ENCODE measurements around the gene HSD17B4.
"Not testable (repeated sequence)": the region's sequence is repeated elsewhere in the genome, so short reads cannot be mapped to it uniquely, and the experiment has no call there.

The HSD17B4 gene

GRCh38 chr5:119435436-119436132 is 16.7 kb upstream of the HSD17B4 start:
- DNase-seq = no peak

DNA sequence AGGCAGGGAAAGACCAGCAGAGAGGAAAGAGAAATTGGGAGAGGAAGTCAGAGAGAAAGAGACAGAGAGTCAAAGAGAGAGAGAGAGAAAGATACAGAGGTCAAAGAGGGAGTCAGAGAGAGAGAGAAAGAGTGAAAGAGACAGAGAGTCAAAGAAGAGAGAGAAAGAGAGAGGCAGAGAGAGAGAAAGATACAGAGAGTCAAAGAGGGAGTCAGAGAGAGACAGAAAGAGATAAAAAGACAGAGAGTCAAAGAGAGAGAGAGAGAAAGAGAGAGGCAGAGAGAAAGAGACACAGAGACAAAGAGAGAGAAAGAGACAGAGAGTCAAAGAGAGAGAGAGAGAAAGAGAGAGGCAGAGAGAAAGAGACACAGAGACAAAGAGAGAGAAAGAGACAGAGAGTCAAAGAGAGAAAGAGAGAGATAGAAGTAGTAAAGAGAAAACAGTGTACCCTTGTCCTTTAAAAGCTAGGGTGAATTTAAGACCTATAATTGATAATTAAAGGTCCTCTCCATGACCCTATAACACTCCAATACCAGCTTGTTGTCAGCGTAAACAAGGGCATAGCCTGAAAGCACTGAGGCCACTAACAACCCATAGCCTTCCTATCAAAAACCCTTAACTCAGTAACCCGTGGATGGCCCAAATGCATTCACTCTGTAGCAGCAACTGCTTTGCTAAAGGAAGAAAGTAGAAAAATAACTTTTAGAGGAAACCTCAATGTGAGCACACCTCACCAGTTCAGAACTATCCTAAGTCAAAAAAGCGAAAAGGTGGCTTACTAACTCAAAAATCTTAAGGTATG is 14.3 kb upstream of the HSD17B4 start:
- DNase-seq = not testable (repeated sequence)

GRCh38 chr5:119438587-119438917 is 13.7 kb upstream of the HSD17B4 start:
- DNase-seq = not testable (repeated sequence)

GRCh38 chr5:119439140-119439631 is 13.1 kb upstream of the HSD17B4 start:
- DNase-seq = no peak

DNA sequence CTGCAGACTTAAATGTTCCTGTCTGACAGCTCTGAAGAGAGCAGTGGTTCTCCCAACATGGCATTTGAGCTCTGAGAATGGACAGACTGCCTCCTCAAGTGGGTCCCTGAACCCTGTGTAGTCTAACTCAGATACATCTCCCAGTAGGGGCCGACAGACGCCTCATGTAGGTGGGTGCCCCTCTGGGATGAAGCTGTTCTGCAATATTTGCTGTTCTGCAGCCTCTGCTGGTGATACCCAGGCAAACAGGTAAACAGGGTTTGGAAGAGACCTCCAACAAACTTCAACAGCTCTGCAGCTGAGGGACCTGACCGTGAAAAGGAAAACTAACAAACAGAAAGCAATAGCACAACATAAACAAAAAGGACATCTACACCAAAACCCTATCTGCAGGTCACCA is 12.7 kb upstream of the HSD17B4 start:
- not testable (repeated sequence) for DNase-seq

DNA sequence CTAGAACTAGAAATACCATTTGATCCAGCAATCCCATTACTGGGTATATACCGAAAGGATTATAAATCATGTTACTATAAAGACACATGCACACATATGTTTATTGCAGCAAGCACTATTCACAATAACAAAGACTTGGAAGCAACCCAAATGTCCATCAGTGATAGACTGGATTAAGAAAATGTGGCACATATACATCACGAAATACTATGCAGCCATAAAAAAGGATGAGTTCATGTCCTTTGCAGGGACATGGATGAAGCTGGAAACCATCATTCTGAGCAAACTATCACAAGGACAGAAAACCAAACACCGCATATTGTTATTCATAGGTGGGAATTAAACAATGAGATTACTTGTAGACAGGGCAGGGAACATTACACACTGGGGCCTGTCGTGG is 7.7 kb upstream of the HSD17B4 start:
- DNase-seq = not testable (repeated sequence)

DNA sequence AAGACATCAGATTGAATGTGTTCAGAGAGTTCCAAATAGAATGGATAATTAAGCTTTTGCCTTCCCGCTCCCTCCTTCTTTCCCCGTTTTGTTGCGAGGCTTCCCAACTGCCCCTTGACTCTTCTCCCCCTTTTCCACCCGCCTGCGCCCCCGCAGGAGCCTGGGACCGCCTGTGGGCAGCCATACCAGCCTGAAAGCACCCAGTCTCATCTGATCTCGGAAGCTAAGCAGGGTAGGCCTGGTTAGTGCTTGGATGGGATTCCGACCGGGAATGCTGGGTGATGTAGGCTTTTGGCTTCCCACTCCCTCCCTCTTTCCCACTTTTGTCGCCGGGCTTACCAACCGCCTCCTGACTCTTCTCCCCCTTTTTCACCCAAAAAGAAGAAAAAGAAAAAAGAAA is 6.8 kb upstream of the HSD17B4 start:
- no peak for DNase-seq

- no peak for DNase-seq
Measured at GRCh38 chr5:119449882-119450281, 2.4 kb upstream of the HSD17B4 start.

- not testable (repeated sequence) for DNase-seq
Measured at GRCh38 chr5:119450627-119451026, 1.7 kb upstream of the HSD17B4 start.

DNA sequence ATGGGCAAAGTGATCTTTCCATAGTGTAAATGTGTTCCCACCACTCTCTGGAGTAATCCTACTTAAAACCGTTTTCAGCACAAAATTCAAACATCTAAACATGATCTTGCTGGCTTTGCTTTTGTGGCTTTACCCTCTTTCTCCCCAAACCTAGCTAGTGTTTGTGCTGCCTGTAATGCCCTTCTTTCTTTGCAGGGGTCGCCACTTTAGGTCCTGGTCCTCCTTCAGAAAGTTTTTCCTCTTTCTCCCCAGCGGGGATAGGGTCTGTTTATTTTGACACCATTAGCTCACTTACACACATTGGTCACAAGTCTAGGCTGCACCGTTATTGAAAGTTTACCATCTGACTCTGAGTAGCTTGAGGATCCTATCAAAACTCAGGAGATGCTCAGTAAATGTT is 736 bp upstream of the HSD17B4 start:
- DNase-seq = no peak

- DNase-seq = no peak
Measured at GRCh38 chr5:119452060-119452372, 281 bp upstream of the HSD17B4 start.

- no peak for DNase-seq
Measured at GRCh38 chr5:119453040-119453373, 710 bp downstream of the HSD17B4 start.

GRCh38 chr5:119454171-119454570 is 1.9 kb downstream of the HSD17B4 start:
- no peak for DNase-seq

DNA sequence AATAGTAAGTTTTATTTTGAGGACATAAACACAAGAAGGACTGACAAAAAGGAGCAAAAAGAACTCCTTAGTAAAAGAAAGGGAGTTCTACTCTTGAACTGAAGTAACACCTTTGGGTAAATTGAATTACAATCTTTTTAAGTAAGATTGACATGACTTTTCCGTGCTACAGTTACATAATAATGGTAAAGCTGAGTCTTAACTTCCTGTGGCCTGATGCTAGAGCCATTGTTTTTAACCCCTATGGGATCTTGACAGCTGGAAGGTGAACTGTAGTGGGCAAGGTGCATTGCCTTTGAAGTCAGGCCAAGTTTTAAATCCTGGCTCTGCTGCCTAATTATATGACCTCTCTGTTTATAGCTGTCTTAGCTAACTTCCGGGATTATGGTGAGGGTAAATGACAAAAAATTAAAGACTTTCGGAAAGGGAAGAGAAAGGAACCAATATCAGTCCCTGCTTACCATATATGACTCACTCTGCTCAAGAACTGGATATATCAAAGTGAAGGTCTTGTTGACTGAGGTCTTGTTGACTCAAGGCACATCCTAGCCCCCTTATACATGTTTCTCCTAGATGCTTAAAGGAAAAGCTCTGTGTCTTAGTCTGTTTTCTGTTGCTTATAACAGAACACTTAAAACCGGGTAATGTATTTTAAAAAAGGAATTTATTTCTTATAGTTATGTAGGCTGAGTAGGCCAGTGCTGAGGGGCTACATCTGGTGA is 6.8 kb downstream of the HSD17B4 start:
- no peak for DNase-seq

DNA sequence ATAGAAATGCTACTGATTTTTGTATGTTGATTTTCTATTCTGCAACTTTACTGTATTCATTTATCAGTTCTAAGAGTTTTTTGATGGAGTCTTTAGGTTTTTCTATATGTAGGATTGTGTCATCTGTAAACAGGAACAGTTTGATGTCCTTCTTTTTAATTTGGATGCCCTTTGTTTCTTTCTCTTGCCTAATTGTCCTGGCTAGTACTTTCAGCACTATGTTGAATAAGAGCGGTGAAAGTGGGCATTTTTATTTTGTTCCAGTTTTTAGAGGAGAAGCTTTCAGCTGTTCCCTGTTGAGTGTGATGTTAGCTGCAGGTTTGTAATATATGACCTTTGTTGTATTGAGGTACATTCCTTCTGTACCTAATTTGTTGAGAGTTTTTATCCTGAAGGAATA is 13.3 kb downstream of the HSD17B4 start:
- no peak for DNase-seq

DNA sequence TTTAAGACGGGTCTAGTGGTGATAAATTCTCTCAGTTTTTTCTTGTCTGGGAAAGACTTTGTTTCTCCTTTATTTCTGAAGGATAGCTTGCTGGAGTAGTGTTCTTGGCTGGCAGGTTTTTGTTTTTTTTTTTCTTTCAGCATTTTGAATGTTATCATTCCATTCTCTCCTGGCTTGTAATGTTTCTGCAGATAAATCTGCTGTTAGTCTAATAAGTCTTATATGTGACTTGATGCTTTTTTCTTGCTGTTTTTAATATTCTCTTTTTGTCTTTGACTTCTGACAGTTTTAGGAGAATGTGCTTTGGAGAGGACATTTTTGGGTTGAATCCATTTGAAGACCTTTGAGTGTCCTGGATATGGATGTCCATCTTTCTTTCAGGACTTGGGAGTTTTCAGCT is 16.0 kb downstream of the HSD17B4 start:
- DNase-seq = no peak

- DNase-seq = no peak
Measured at GRCh38 chr5:119470105-119470763, 17.9 kb downstream of the HSD17B4 start.

- no peak for DNase-seq
Measured at GRCh38 chr5:119470851-119471451, 18.7 kb downstream of the HSD17B4 start.

DNA sequence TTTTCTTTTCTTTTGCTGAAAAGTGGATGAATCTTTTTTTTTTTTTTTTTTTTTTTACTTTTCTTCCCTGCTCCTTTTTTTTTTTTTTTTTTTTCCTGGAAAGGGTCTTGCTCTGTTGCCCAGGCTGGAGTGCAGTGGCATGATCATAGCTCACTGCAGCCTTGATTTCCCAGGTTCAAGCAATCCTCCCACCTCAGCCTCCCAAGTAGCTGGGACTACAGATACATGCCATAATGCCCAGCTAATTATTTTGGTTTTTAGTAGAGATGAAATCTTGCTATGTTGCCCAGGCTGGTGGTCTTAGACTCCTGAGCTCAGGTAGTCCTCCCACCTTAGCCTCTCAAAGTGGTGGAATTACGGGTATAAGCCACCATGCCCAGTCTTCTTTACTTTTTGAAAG is 20.9 kb downstream of the HSD17B4 start:
- no peak for DNase-seq

- DNase-seq = no peak
Measured at GRCh38 chr5:119476341-119476740, 24.0 kb downstream of the HSD17B4 start.

- DNase-seq = no peak
Measured at GRCh38 chr5:119478781-119479180, 26.5 kb downstream of the HSD17B4 start.

- DNase-seq = not testable (repeated sequence)
Measured at GRCh38 chr5:119480629-119481028, 28.3 kb downstream of the HSD17B4 start.

DNA sequence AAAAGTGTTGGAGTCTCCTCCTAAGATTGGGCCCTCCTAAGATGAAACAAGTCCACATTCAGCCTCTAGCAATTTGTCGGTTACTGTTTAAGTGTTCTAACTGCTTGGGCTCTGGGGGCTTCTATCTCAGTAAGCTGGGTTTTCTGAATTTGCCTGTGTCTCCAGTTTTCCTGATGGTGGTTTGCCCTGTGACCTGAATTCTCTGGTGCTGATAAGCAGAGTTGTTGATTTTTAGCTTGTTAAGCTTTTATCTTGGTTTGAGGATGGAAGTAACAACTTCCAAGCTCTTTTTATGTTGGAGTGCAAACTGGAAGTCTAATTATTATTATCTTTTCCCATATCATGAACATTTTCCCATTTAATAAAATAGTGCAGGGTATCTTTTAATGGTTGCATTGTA is 30.9 kb downstream of the HSD17B4 start:
- DNase-seq = no peak
